Measurements from ENCODE around the gene SGO1. TPM values are rescaled to one million over a fixed set of nuclear protein-coding genes. Genes with fewer than 3 reads are reported as not detected.
A peak's percentile ranks its signal among the peaks of the same experiment; 100 is the strongest.

Gene SGO1
- total RNA-seq (10 to 100 TPM in 1 of 5 experiments, 1 to 10 TPM in 1, under 1 TPM in 3; 0.44 to 25.0 (median 0.89) TPM), polyA plus RNA-seq (under 1 TPM; 0.51 to 0.54 TPM), total RNA-seq (not detected)

- Histone ChIP-seq H3K4me3 (ENCODE audit: low read length) (peak within 1 kb of the TSS; percentile 68), H3K9me3 (ENCODE audit: control insufficient read depth in 2 of 3, low read length in 3 of 3) (no peaks in the 10 kb centered on the region), H3K4me1 (ENCODE audit: control insufficient read depth in 2 of 2, insufficient read depth in 2 of 2, low read length in 2 of 2) (peaks cover 16 to 17% of the 10 kb centered on the region in 2 donors), H3K27ac (ENCODE audit: low read depth, low read length) (peak within 1 kb of the TSS; percentile 93), H3K36me3 (ENCODE audit: control insufficient read depth in 2 of 3, insufficient read depth in 3 of 3, low read length in 3 of 3) (no peaks in the 10 kb centered on the region), H3K27me3 (ENCODE audit: control insufficient read depth in 2 of 2, insufficient read depth in 2 of 2, low read length in 2 of 2) (no peaks in the 10 kb centered on the region)
- ATAC-seq (peak; percentile 95), DNase-seq (peak; percentile 98 to 100 (median 99))
- H3K4me1 Mint-ChIP-seq: peaks cover 0 to 25% (median 4%) of the 10 kb centered on the region in 7 donors
- H3K27ac Mint-ChIP-seq: no peak within 1 kb of the TSS
- peaks cover 0 to 2% (median 0%) of the 10 kb centered on the region in 5 donors for H3K27me3 Mint-ChIP-seq
- no peak within 1 kb of the TSS for H3K4me3 Mint-ChIP-seq
- intact Hi-C loops (cut with micrococcal nuclease): loop anchor here (1.0 to 10.0 kb wide), 10 partner anchors 9 to 1081 kb away; partner anchors contain the start of genes RAB5A (in 2 of the 2) and KAT2B (in 1 of the 2)
- ChIA-PET POLR2A (interaction anchor here (0.7 to 2.8 kb wide), 6 partner anchors 10 to 238 kb away, joined by 3 to 13 read pairs (median 4); no protein-coding TSS in a partner anchor), CTCF (interaction anchor here (1.8 kb wide), 1 partner anchor 300 kb away, joined by 4 read pairs; no protein-coding TSS in a partner anchor)
- H3K36me3 Mint-ChIP-seq: peaks cover 0 to 15% (median 0%) of the 10 kb centered on the region in 5 donors
- H3K9me3 Mint-ChIP-seq: no peaks in the 10 kb centered on the region
Observed at GRCh38 chr3:20185679-20186599, at the start of gene SGO1. Gene SGO1, minus strand, starts transcription at chr3:20186206. Its CDS starts 2,179 bp downstream, at chr3:20184027.

GRCh38 chr3:20235796-20236195 lies 49.8 kb upstream of the SGO1 start:
- intact Hi-C loops (cut with micrococcal nuclease): no loop called here
- POLR2A ChIA-PET: no interaction called here

GRCh38 chr3:20232906-20233780 lies 47.1 kb upstream of the SGO1 start:
- Histone ChIP-seq H3K36me3 (ENCODE audit: control insufficient read depth in 2 of 3, insufficient read depth in 3 of 3, low read length in 3 of 3) (no peaks in the 10 kb centered on the region), H3K27me3 (ENCODE audit: control insufficient read depth in 2 of 2, insufficient read depth in 2 of 2, low read length in 2 of 2) (no peaks in the 10 kb centered on the region), H3K4me3 (ENCODE audit: low read length) (no peak overlapping the region), H3K4me1 (ENCODE audit: control insufficient read depth in 2 of 2, insufficient read depth in 2 of 2, low read length in 2 of 2) (no peaks in the 10 kb centered on the region), H3K9me3 (ENCODE audit: control insufficient read depth in 2 of 3, low read length in 3 of 3) (no peaks in the 10 kb centered on the region), H3K27ac (ENCODE audit: low read depth, low read length) (no peak overlapping the region)
- ATAC-seq: no peak
- Mint-ChIP-seq H3K36me3 (peaks cover 0 to 4% (median 0%) of the 10 kb centered on the region in 5 donors), H3K4me1 (no peaks in the 10 kb centered on the region), H3K27ac (no peak overlapping the region), H3K27me3 (peaks cover 0 to 4% (median 0%) of the 10 kb centered on the region in 5 donors), H3K4me3 (no peak overlapping the region), H3K9me3 (peaks cover 0 to 2% (median 0%) of the 10 kb centered on the region in 11 donors)
- intact Hi-C loops (cut with micrococcal nuclease): no loop called here
- ChIA-PET CTCF (no interaction called here), POLR2A (no interaction called here)
- no peak for DNase-seq

More at GRCh38 chr3:20235796-20236195, 49.8 kb upstream of the SGO1 start:
- H3K4me3 Mint-ChIP-seq: no peak overlapping the region
- H3K27ac ChIP-seq (ENCODE audit: low read depth, low read length): no peak overlapping the region
- peaks cover 0 to 8% (median 0%) of the 10 kb centered on the region in 5 donors for H3K36me3 Mint-ChIP-seq
- no peaks in the 10 kb centered on the region for H3K9me3 ChIP-seq (ENCODE audit: control insufficient read depth in 2 of 3, low read length in 3 of 3)
- ATAC-seq: no peak
- no peaks in the 10 kb centered on the region for H3K4me1 Mint-ChIP-seq
- no peaks in the 10 kb centered on the region for H3K27me3 ChIP-seq (ENCODE audit: control insufficient read depth in 2 of 2, insufficient read depth in 2 of 2, low read length in 2 of 2)
- H3K9me3 Mint-ChIP-seq: peaks cover 0 to 2% (median 0%) of the 10 kb centered on the region in 11 donors
- no peaks in the 10 kb centered on the region for H3K4me1 ChIP-seq (ENCODE audit: control insufficient read depth in 2 of 2, insufficient read depth in 2 of 2, low read length in 2 of 2)
- CTCF ChIA-PET: no interaction called here
- no peaks in the 10 kb centered on the region for H3K27me3 Mint-ChIP-seq
- no peaks in the 10 kb centered on the region for H3K36me3 ChIP-seq (ENCODE audit: control insufficient read depth in 2 of 3, insufficient read depth in 3 of 3, low read length in 3 of 3)
- no peak overlapping the region for H3K4me3 ChIP-seq (ENCODE audit: low read length)
- no peak for DNase-seq
- H3K27ac Mint-ChIP-seq: no peak overlapping the region

GRCh38 chr3:20230954-20231353 lies 44.9 kb upstream of the SGO1 start:
- Mint-ChIP-seq H3K27ac (no peak overlapping the region), H3K36me3 (no peaks in the 10 kb centered on the region), H3K9me3 (peaks cover 0 to 2% (median 0%) of the 10 kb centered on the region in 11 donors), H3K27me3 (peaks cover 0 to 8% (median 0%) of the 10 kb centered on the region in 5 donors), H3K4me1 (no peaks in the 10 kb centered on the region), H3K4me3 (no peak overlapping the region)
- H3K9me3 ChIP-seq (ENCODE audit: control insufficient read depth in 2 of 3, low read length in 3 of 3): no peaks in the 10 kb centered on the region
- ATAC-seq: no peak
- H3K27me3 ChIP-seq (ENCODE audit: control insufficient read depth in 2 of 2, insufficient read depth in 2 of 2, low read length in 2 of 2): no peaks in the 10 kb centered on the region
- DNase-seq: no peak
- H3K36me3 ChIP-seq (ENCODE audit: control insufficient read depth in 2 of 3, insufficient read depth in 3 of 3, low read length in 3 of 3): no peaks in the 10 kb centered on the region
- H3K4me3 ChIP-seq (ENCODE audit: low read length): no peak overlapping the region
- intact Hi-C loops (cut with micrococcal nuclease): no loop called here
- ChIA-PET POLR2A (no interaction called here), CTCF (interaction anchor here (0.6 kb wide), 2 partner anchors 10 to 270 kb away, joined by 3 read pairs; no protein-coding TSS in a partner anchor)
- H3K27ac ChIP-seq (ENCODE audit: low read depth, low read length): no peak overlapping the region
- no peaks in the 10 kb centered on the region for H3K4me1 ChIP-seq (ENCODE audit: control insufficient read depth in 2 of 2, insufficient read depth in 2 of 2, low read length in 2 of 2)

GRCh38 chr3:20225769-20226168 lies 39.8 kb upstream of the SGO1 start:
- DNase-seq: peak in 1 of 9 donors; percentile 0
- Histone ChIP-seq H3K9me3 (ENCODE audit: control insufficient read depth in 2 of 3, low read length in 3 of 3) (no peaks in the 10 kb centered on the region), H3K27ac (ENCODE audit: low read depth, low read length) (no peak overlapping the region), H3K4me1 (ENCODE audit: control insufficient read depth in 2 of 2, insufficient read depth in 2 of 2, low read length in 2 of 2) (no peaks in the 10 kb centered on the region), H3K36me3 (ENCODE audit: control insufficient read depth in 2 of 3, insufficient read depth in 3 of 3, low read length in 3 of 3) (no peaks in the 10 kb centered on the region), H3K27me3 (ENCODE audit: control insufficient read depth in 2 of 2, insufficient read depth in 2 of 2, low read length in 2 of 2) (no peaks in the 10 kb centered on the region), H3K4me3 (ENCODE audit: low read length) (no peak overlapping the region)
- CTCF ChIA-PET: no interaction called here
- no peak overlapping the region for H3K4me3 Mint-ChIP-seq
- no peaks in the 10 kb centered on the region for H3K4me1 Mint-ChIP-seq
- H3K36me3 Mint-ChIP-seq: peaks cover 0 to 4% (median 0%) of the 10 kb centered on the region in 5 donors
- H3K9me3 Mint-ChIP-seq: peaks cover 0 to 2% (median 0%) of the 10 kb centered on the region in 11 donors
- H3K27me3 Mint-ChIP-seq: peaks cover 0 to 19% (median 0%) of the 10 kb centered on the region in 5 donors
- POLR2A ChIA-PET: no interaction called here
- intact Hi-C loops (cut with micrococcal nuclease): loop anchor here in 1 of 2 donors (10.0 kb wide), 1 partner anchor 1889 kb away; no protein-coding TSS in a partner anchor
- no peak for ATAC-seq
- H3K27ac Mint-ChIP-seq: no peak overlapping the region

- H3K27me3 ChIP-seq (ENCODE audit: control insufficient read depth in 2 of 2, insufficient read depth in 2 of 2, low read length in 2 of 2): no peaks in the 10 kb centered on the region
- CTCF ChIA-PET: no interaction called here
- POLR2A ChIA-PET: no interaction called here
- no peaks in the 10 kb centered on the region for H3K9me3 Mint-ChIP-seq
- no peak overlapping the region for H3K27ac Mint-ChIP-seq
- peaks cover 0 to 4% (median 0%) of the 10 kb centered on the region in 5 donors for H3K36me3 Mint-ChIP-seq
- H3K4me3 Mint-ChIP-seq: no peak overlapping the region
- H3K27me3 Mint-ChIP-seq: peaks cover 0 to 14% (median 0%) of the 10 kb centered on the region in 5 donors
- ATAC-seq (no peak), DNase-seq (no peak)
- H3K36me3 ChIP-seq (ENCODE audit: control insufficient read depth in 2 of 3, insufficient read depth in 3 of 3, low read length in 3 of 3): no peaks in the 10 kb centered on the region
- H3K4me1 Mint-ChIP-seq: no peaks in the 10 kb centered on the region
- no peaks in the 10 kb centered on the region for H3K9me3 ChIP-seq (ENCODE audit: control insufficient read depth in 2 of 3, low read length in 3 of 3)
- intact Hi-C loops (cut with micrococcal nuclease): loop anchor here in 1 of 2 donors (10.0 kb wide), 1 partner anchor 1893 kb away; no protein-coding TSS in a partner anchor
- no peaks in the 10 kb centered on the region for H3K4me1 ChIP-seq (ENCODE audit: control insufficient read depth in 2 of 2, insufficient read depth in 2 of 2, low read length in 2 of 2)
- no peak overlapping the region for H3K4me3 ChIP-seq (ENCODE audit: low read length)
- no peak overlapping the region for H3K27ac ChIP-seq (ENCODE audit: low read depth, low read length)
Observed at GRCh38 chr3:20222274-20222673, 36.3 kb upstream of the SGO1 start.
